GM18951 (cell line): ENCODE results near the gene FRAS1.

ENCODE experiments used
- POLR2A ChIP-seq: IDR thresholded peaks from 4 replicates; pipeline ENCODE4 v1.6.1; 2011; ENCODE audit warnings: mild to moderate bottlenecking; ENCODE audit not compliant: insufficient read length, insufficient read depth; ENCODE audit errors: extremely low read depth
- in situ Hi-C: fragments of 300-500 bp; cut with MboI; formaldehyde crosslinking; loops from one replicate; pipeline ENCODE4 v1.12.0; 2022; ENCODE audit warnings: low sequenced_read_pairs, mixed read lengths, inconsistent platforms; ENCODE audit not compliant: unreplicated experiment

Gene FRAS1

DNA sequence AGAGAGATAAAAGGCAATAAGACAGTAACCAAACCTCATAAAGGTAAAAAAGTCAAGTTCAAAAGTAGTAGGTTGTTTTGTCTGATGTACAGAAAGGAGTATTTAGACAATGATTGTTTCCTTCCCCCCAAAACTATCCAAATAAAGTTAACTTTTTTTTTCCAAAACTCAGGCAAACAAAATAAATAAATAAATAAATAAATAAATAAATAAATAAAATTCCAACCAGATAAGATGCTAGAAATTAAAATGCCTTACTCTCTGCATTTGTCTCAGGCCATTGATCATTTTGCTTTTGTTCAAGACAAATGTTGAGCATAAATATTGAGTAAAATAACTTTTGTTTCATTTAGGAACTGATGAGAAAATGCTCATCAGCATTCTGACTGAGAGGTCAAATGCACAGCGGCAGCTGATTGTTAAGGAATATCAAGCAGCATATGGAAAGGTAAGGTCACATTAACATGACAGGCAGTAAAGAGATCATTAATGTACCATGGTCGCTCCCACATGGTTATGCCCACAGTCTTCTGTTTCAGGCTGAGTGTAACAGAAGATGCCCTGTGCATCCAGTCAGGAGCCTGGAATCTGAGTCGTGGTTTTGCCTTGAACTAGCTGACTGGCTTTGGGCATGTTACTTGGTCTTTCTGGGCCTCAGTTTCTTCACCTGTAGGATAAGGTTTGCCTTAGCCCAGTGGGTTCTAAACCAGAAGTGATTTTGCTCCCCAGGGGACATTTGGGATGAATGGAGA is 521.7 kb downstream of the FRAS1 start:
- in situ Hi-C loops = no loop called here
- no peak for TF ChIP-seq POLR2A

DNA sequence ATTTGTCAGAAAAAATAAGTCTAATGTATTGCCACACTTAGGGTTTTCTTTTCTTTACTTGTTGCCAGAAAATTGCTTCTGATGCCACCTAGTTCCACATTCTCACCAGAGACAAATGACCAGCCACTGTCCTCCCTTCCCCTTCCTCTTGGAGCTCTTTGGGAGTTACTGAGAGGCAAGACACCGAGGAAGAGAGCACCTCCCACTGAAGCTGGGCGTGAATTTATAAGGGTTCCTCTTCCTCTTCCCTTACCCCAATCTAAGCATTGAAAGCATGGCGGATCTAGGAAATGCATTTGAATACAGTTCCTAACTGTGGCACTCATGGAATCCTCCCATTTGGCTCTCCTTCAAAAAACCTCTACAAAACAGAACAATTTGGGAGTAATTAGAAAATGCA is 524.5 kb downstream of the FRAS1 start:
- TF ChIP-seq POLR2A = no peak
- in situ Hi-C loops = no loop called here

GRCh38 chr4:78584863-78585547 is 527.9 kb downstream of the FRAS1 start:
- in situ Hi-C loops = no loop called here
- no peak for TF ChIP-seq POLR2A

DNA sequence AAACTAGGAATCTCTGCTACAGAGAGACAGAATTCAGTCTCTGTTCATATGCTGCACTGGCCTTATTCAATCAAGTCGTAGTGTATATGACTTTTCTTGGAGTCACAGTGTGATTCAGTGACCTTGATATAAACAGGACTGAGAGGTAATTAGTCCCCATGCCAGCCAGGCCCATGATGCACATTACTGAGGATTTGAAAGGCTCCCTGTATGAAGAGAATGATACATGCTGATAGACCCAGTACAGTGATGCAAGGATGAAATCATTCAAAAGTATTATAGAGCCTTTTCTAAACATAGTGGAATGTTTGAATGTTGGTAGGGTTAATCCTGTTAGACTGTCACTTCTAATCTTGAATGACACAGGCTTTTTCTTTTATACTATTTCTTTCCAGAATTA is 528.5 kb downstream of the FRAS1 start:
- in situ Hi-C loops = no loop called here
- no peak for TF ChIP-seq POLR2A

DNA sequence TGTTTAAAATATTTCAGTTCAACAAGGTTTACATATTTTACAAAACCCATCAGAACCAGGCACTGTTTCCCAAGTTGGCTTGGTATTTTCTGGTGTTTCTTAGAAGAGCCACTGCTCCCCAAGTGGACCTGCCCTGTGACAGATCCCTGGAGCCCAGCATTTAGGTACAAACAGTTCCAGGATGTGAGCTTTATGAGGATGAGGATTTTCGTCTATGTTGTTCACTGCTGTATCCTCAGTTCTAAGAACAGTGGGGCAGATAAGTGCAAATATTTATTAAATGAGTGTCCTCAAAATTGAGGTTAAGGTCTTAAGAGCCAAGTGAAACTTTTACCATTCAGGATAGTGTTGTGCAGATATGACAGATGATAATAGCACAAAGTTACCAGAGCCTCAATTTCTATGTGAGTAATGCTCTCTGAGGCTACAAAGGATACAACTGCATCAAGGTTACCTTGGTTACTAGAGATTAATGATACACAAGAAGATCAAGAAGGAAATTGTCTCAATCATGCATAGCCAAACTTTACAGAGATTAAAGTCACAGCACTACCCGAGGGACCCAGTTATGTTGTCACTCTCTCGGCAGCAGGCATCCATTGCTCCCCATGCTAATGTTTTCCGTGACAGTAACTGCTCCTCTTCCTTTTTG is 531.9 kb downstream of the FRAS1 start:
- in situ Hi-C loops = no loop called here
- TF ChIP-seq POLR2A = no peak

- no peak for TF ChIP-seq POLR2A
- in situ Hi-C loops = no loop called here
Observed at GRCh38 chr4:78591404-78591803, 534.3 kb downstream of the FRAS1 start.

DNA sequence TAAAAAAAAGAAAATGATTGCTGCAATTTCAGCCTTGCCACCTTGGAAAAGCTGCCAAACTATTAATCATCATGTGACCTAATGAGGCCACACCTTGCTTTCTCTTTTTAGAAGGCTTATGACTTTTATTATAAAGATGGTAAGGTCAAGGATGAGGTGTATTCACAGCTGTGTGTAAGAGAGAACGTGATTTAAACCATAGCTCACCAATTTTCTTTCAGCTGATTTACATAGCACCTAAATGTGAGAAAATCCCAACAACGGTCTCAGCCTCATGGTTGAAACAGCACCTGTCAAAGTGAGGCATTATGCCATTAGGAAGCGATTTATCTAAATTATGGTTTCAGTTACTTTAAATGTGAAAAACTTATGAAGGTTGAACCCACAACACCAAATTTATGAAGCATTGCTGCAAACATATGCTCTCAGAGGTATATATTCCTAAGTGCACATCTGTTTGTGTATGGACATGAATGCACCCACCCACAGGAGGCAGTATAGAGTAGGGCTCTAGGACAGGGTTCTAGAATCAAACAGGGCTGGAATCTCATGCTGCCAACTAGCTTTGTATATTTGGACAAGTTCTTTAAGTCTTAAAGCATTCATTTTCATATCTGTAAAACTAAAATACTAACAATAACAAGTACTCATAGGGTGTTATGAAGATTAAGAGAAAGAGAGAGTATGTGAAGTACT is 535.1 kb downstream of the FRAS1 start:
- no peak for TF ChIP-seq POLR2A
- in situ Hi-C loops = no loop called here
